GM21515 (cell line): ENCODE results near the gene CYBC1.

ENCODE experiments used
- ATAC-seq: cut with Tn5 transposase; IDR thresholded peaks from one replicate; pipeline ENCODE4 v1.9.1; 2021; ENCODE audit not compliant: unreplicated experiment

Gene CYBC1

DNA sequence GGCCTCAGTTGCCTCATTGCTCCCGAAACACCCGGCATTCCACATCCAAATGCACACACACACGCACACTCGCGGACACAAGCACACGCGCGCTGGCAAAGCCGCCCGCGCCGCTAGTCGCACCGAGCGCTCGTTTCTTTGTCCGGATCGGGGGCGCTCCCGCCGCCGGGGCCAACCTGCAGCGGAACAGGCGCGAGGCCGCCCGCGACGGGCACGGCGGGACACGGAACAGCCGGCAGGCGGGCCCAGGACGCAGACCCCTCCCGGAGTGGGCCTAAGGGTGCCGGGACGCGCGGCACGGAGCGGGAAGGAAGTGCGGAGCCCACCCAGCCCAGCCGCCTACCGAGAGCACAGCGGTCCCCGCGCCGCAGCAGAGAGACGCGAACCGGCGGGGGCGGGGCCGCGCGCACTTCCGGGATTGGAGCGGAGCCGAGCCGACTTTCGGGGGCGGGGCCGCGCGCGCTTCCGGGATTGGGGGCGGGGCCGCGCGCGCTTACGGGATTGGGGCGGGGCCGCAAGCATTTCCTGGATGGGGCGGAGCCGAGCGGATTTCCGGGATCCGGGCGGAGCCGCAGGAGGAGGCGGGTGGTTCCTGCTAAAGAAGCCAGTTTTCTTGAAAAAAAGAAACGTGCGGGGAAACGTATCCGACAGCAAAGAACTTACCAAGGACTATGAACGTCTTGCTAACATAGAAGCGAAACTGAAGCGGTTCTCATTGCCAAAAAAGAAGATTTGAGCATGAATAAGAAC is at the start of gene CYBC1:
CYBC1 (minus strand) TSS at position 396 of the 750 bp plus-strand sequence. CDS start 1,498 bp downstream, outside the sequence.
- ATAC-seq, result peak; percentile 56

DNA sequence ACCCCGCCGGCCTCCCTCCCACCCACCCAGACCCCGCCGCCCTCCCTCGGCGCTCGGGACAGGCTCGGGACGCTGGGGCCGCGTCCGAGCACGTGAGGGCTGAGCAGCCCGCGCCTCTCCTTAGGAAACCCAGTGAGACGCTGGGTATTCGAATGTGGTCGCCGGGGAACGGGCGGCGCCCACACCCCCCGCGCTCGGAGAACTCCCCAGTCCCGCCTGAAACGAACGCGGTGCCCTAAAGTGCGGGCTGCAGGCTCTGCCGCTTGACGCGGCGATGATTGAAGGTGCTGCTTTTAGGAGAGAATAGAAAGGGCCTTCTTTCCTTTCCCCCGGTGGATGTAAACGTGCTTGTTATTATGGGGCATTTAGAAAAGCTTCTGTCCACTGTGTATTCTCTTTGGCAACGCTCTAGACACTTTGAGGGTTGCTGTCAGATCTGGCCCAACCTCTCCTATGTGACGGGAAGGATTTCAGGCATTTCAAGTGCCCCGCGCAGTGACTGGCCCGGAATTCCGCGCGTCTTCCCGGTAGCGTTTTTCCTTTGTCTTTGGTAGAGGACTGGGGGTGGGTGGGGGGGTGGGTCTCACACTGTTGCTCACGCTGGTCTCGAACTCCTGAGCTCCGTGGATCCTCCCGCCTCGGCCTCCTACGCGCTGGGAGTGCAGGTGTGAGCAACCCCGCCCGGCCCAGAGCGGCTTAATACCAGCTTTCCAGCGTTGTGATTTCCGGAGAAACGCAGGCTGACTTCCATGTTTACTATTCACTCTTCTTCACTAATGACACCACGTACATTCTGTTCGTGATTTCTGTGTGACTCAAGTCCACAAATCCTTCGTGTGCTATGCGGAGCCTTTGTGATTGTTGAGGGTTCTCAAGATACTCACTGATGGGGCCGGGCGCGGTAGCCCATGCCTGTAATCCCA is 47.2 kb upstream of the CYBC1 start:
- no peak for ATAC-seq

DNA sequence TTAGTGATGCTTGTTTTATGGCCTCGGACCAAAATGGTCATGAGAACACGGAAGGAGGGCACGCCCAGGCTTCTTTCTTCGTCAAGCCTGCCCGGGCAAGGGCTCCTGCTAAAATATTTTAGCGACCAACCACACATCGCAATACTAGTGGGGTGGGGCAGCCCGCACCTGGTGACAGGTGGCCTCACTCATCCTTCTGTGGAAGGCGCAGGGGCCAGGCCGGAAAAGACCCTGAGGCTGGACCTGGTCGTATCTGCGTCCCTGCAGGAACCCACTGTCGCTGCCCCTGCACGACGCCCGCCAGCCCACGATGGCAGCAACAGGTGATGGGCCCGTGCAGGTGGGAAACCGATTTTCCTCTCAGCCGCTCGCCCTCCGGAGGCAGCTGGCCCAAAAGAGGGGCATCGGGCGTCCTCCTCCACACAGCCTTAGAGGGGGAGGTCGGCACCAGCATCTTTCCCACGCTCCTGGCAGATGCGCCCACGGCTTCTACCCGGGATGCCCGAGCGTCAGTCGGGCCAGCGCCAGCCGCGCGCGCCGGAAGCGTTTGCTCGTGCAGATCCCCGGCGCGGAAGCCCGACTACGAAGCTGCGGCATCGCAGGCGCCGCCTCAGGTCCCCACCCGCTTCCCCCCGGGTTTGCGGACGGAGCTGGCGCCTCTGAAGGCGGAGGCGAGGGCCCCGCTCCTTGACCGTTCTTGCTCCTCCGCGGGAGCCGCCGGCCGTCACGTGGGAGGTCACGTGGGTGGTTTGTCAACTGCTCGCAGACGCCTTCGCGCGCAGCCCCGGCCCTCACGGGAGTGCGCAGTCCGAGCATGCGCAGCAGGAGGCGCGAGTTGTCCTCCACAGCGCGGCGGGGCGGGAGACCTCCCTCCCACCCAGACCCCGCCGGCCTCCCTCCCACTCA is 46.2 kb upstream of the CYBC1 start:
- peak; percentile 50 for ATAC-seq

DNA sequence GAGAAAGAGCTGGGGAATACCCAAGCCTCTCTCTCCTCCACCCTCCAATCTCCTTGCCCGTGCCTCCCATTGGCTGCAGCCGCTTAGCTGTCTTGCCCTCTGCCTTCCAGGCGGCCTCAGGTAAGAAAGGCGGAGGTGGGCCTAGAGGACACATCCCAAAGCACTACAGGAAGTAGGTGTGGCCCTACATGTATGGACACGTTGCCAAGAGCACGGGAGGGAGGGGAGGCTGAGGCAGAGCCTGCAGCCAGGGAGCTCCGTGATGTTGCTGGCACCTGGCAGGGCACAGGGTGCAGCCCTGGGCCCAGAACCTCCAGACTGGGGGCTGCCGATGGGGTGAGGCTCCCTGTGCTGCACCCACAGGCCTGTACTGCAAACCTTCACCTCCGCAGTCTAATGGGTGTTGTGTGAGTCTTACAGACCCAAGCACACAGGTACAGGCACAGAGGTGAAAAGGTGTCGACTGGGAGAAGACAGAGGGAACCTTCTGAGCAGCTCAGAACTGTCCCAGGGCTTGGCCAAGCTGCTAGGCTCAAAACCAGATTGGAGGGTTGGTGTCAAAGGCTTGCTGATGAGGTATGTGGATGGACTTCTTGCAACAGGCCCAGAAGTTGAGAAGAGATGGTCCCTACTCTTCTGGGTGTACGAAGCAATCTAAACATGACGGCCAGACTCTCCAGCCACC is 45.4 kb upstream of the CYBC1 start:
- ATAC-seq, result no peak

DNA sequence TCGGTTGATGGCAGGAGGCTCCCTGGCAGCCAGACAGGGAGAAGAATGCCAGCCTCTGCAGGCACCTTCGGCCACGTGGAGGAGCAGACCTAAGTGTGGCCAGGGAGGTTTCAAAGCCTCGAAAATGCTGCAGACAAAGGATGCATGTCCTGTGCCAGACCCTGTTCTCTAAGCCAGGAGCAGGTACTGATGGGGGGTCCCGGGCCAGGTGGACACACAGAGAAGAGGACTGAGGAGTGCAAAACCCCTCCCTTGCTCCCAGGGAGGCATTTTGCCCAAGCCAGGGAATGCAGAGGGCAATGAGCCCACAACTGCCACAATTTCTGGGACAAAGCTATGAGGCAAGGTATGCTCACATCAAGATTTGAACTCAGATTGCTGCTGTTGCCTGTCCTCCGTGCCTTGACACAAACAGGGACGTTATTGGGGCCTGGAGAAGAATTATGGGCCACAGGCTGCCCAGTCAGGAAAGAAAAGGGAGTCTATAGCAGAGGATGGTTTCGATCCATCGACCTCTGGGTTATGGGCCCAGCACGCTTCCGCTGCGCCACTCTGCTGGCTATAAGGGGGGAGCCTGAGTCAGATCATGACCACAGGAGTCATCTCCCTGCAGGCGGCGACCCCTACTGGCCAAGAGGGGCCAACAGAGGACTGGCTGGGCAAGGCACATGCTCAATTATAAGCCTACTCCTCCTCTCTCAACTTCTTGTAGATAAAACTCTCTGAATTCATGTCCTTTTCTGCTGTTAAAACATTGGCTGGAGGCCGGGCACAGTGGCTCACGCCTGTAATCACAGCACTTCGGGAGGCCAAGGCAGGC is 43.9 kb upstream of the CYBC1 start:
- peak; percentile 46 for ATAC-seq

DNA sequence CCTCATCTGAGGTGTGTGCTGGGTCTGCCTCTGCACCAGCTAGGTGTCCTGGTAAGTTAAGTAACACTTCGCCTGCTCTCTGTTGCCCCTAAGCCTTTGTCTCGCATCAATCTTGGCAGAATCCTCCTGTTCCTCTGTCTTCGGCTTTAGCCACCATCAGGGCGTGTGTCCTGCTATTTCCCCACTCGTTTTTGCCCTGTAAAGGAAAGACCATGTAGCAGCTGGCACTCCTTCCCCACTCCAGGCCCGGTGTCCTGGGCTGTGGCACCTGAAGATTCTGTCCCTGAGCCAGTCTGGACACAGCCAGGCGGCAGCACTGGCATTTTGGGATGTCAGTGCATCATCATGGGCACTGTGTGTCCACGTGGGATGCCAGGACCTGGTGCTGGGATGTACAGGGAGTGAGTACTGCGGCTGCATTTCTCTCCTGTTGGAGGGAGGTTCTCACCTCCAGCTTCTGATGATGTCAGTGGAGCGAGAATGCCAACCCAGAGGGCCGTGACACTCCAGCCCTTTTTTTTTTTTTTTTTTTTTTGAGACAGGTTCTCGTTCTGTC is 42.8 kb upstream of the CYBC1 start:
- no peak for ATAC-seq

DNA sequence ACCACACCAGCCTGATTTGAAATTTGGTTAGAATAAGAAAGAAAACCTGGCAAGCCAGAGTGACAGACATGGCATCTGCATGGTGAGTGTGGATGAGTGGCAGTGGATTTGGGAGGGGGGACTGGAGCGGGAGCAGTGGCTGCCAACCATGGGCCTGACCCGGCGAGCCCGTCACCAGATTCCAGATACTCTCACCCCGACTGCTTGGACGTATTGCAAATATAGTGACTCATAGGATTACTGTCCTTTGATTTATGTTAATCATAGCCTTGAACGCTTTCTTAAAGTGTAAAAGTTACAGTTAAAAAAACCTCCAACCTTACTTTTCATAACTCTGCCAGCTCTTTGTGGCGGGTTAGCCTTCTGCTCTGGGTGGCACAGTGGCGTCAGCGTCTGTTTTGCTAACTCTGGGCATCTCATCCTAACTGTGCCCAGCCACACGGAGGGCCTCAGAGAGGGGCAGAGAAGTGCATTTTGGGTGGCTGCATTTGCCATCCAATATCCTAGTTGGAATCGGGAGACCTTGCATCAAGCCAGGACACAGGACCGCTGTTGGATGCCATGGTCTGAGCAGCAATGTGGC is 42.2 kb upstream of the CYBC1 start:
- ATAC-seq, result no peak

DNA sequence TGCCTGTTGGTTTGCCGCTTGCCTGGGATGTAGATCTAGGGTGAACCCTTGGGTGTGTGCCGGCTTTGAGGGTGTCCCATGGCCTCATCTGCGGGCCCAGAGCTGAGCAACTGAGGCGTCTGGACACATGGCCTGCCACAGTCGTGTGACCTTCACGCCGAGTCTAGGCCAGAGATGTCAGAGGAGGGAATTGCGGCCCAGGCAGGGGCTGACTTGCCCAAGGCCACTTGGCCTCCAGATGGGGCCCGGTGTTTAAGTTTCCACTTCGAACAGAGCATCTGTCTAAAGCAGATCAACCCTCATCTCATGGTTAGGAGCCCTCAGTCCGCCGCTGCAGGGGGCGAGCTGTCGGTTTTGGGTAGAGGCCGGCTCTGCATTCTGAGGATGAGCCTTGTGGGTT is 41.0 kb upstream of the CYBC1 start:
- ATAC-seq, result no peak

DNA sequence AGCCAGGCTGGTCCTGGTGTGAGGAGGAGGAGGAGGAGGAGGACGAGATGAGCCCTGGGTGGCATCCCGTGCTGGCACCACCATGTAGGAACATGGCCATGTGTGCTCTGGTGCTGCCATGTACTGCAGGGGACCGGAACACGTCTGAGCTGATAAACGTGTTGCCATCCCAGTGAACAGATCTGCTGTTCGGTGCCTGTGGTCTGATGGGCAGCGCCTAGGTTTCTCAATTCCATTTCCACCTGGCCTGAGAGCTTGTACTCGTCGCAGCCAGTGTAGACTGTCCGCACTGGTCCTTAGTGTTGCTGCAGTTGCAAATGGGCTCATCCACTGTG is 40.6 kb upstream of the CYBC1 start:
- no peak for ATAC-seq

DNA sequence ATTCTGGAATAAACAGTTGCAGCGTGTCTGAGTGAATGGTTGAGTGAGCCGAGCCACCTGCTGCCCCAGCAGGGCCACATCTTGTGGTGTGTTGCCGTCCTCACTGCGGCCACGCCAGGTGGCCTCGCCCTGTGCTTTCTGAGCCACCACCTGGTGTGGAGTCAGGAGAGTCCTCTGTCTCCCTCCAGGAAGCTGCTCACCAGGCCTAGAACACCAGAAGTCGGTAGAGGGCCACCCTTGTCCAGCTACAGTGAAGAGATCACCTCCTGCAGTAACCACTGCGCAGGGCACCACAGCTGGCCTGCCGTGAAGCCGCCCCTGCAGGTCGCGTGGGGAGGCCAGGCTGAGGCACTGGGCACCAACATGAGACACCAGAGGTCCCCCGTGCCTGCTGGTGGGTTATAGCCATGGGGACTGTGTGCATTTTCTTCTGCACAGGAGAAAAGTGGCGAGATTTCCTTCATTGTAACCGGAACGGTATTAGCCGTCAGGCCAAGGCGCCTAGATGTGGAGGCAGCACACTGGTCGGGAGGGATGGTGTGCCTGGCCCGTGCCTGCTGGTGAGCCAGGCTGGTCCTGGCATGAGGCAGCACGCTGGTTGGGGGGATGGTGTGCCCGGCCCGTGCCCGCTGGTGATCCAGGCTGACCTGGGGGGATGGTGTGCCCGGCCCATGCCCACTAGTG is 40.1 kb upstream of the CYBC1 start:
- ATAC-seq, result no peak

DNA sequence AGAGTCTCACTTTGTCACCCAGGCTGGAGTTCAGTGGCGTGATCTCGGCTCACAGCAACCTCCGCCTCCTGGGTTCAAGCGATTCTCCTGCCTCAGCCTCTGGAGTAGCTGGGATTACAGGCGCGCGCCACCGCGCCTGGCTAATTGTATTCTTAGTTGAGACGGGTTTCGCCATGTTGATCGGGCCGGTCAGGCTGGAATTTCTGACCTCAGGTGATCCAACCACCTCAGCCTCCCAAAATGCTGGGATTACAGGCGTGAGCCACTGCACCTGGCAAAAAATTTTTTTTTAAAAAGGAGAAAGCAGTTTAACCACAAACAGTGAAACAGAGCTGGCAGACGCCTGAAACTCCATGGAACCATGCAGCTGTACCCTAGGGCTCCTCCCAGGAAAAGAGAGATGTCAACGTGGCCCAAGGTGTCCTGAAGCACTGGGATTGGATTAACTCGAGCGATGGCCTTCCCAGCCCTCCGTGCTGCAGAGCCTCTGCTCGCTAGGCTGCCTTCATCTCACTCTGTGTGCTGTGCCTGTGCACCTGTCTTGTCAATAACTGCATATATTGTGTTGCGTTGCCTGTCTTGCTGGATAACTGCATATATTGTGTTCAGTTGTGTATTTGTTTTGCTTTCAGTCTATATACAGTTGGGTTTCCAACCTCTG is 39.4 kb upstream of the CYBC1 start:
- no peak for ATAC-seq

DNA sequence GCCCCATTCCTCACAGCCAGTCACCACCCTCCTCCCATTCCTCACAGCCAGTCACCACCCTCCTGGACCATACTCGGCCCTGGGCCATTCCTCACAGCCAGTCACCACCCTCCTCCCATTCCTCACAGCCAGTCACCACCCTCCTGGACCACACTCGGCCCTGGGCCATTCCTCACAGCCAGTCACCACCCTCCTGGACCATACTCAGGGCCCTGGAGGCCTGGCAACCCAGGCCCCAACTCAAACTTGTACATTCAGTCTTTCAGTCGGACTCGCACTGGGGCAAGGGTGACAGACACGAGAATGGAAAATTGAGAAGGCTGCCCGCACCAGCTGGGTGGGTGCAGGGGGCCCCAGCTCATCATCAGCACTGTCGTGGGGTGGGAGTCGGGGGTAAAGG is 38.6 kb upstream of the CYBC1 start:
- ATAC-seq, result no peak

DNA sequence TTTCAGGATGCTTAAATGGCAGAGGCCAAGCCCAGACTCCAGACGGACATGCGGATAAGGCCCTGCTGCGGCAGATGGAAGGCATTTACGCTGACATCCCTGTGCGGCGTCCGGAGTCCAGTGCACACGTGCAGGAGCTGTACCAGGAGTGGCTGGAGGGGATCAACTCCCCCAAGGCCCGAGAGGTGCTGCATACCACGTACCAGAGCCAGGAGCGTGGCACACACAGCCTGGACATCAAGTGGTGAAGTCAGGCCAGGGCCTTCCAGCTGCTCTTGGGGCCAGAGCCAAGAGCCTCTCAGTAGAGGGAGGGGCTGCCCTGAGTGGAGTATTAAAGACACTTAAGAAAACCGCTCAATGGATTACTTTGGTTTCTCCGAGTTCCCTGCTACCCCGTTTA is 37.4 kb upstream of the CYBC1 start:
- ATAC-seq, result no peak

DNA sequence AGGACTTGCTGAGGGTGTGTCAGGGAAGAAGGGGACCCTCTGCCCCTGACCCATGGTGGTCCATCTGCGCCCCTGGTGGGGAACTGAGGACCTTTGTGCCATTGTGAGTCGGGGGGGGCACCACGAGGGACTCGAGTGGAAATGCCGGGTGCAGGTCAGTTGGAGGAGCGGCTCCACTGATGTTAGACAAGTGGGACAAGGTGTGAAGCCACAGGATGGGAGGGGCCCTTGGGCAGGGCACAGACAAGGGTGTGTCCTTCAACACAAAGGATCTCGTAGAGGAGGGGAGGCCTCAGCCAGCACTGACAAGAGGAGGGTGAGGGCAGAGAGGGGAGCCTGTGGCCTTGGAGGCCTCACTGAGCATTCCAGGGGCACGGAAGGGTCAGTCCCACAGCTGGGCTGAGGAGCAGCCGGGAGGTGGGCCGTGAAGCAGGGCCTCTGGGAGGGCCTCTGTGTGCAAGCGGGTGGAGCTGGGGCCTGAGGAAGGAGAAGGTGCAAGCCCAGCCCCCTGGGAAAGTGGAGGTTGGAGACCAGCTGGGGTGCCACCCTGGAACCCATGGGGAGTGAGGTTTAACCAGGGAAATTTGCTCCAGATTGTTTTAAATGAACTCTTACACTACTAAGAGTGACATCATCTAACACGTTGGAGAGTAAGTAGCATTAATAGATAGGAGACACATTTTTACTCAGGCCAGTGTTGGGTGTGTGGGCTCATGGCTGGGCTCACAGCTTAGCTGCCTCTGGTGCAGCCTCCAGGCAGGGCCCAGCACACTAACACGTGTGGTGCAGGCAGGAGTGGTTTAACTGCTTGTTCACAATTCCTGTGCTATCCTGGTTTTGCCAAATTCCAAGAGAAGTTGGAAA is 35.9 kb upstream of the CYBC1 start:
- no peak for ATAC-seq

DNA sequence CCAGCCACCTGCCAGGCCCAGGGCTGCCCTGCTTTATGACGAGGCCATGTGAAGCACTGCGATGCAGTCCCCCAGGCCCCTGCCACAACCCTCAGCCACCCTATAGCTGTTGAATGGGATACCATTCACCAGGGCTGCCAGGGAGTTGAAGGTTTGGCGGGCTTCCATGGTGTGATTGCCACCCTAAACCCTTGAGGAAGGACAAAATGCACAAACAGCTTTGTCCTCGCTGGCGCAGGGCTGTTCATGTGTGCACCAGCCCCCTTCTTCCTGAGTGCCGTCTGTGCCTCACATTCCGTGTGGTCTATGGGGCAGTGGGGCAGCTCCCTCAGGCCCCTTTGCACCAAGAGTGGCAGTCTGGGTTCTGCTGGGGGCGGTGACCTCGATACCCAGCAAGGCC is 33.3 kb upstream of the CYBC1 start:
- ATAC-seq, result no peak

DNA sequence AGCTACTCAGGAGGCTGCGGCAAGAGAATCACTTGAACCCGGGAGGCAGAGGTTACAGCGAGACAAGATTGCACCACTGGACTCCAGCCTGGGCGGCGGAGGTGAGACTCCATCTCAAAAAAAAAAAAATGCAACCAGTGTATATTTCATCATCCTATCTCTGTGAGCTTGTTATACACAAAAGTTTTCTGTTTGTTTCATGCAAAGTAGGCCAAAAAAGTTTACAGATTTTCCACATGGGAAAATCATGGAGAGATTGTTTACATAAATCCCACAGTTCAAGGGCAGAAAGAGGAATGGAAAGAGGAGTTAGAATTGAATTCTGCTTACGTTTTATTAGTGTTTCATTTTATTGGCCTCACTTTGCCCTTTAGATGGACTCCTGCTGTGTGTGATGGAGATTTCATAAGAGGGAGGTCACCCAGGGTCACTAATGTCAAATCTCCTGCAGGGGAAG is 32.7 kb upstream of the CYBC1 start:
- no peak for ATAC-seq

DNA sequence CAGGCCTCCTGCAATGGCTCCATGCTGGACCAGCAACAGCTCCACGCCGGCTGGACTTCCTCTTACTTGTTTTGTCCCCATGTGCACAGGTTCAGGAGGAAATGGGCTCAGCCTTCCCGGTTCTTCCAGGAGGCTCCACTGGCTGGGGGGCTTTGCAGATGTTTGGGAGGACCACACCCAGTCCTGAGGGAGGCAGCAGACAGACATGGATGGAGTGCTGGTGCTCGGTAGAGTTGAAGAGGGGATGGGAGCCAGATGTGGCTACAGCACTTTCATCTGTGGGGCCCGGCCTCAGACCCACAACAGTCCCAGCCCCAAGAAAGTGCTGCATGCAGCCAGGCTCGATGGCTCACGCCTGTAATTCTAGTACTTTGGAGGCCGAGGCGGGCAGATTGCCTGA is 29.8 kb upstream of the CYBC1 start:
- ATAC-seq, result no peak
